Mesendoderm (in vitro differentiated cells): ENCODE data around the gene MED8.

Experiments used
- DNase-seq: peaks from one replicate; pipeline ENCODE4 v3.0.0; 2013
- H2AK5ac ChIP-seq: 2 replicates; pipeline ENCODE4 v1.6.1; 2013; ENCODE audit warnings: low read length, inconsistent platforms
- H2BK120ac ChIP-seq: 2 replicates; pipeline ENCODE4 v1.6.1; 2013; ENCODE audit warnings: low read depth, mild to moderate bottlenecking, low read length, moderate library complexity, mixed read lengths
- H2BK15ac ChIP-seq: replicated peaks from 2 replicates; pipeline ENCODE4 v1.6.1; 2013; ENCODE audit warnings: low read depth, mild to moderate bottlenecking, moderate library complexity
- H2BK5ac ChIP-seq: 2 replicates; pipeline ENCODE4 v1.6.1; 2013; ENCODE audit warnings: low read length, inconsistent platforms
- H3K18ac ChIP-seq: 2 replicates; pipeline ENCODE4 v1.6.1; 2013; ENCODE audit warnings: mild to moderate bottlenecking, low read length, mixed read lengths
- H3K23ac ChIP-seq: one replicate; pipeline ENCODE4 v1.6.1; 2013; ENCODE audit warnings: low read length
- H3K27ac ChIP-seq: 2 replicates; pipeline ENCODE4 v1.5.1; 2013; ENCODE audit warnings: low read depth, mild to moderate bottlenecking, inconsistent platforms, low read length, moderate library complexity
- H3K27me3 ChIP-seq: 2 replicates; pipeline ENCODE4 v1.6.1; 2013; ENCODE audit warnings: low read length, control low read depth, mild to moderate bottlenecking, inconsistent platforms; ENCODE audit not compliant: insufficient read depth, poor library complexity
- H3K36me3 ChIP-seq: 2 replicates; pipeline ENCODE4 v1.6.1; 2013; ENCODE audit warnings: low read length, inconsistent platforms; ENCODE audit not compliant: control insufficient read depth, insufficient read depth
- H3K4ac ChIP-seq: one replicate; pipeline ENCODE4 v1.6.1; 2013; ENCODE audit warnings: low read depth, mild to moderate bottlenecking, low read length, moderate library complexity
- H3K4me1 ChIP-seq: 2 replicates; pipeline ENCODE4 v1.6.1; 2013; ENCODE audit warnings: low read depth, low read length, inconsistent platforms; ENCODE audit not compliant: control insufficient read depth
- H3K4me2 ChIP-seq: 2 replicates; pipeline ENCODE4 v1.6.1; 2013; ENCODE audit warnings: low read length
- H3K4me3 ChIP-seq: 2 replicates; pipeline ENCODE4 v1.5.1; 2013; ENCODE audit warnings: mild to moderate bottlenecking, low read length
- H3K56ac ChIP-seq: one replicate; pipeline ENCODE4 v1.6.1; 2013; ENCODE audit warnings: low read length
- H3K79me1 ChIP-seq: 2 replicates; pipeline ENCODE4 v1.6.1; 2013; ENCODE audit warnings: low read length, inconsistent platforms
- H3K79me2 ChIP-seq: 2 replicates; pipeline ENCODE4 v1.6.1; 2013; ENCODE audit warnings: mild to moderate bottlenecking, low read length; ENCODE audit not compliant: control insufficient read depth, insufficient read depth
- H3K9ac ChIP-seq: 2 replicates; pipeline ENCODE4 v1.6.1; 2013; ENCODE audit warnings: low read length, inconsistent platforms
- H4K5ac ChIP-seq: one replicate; pipeline ENCODE4 v1.6.1; 2013; ENCODE audit warnings: low read length
- H4K8ac ChIP-seq: one replicate; pipeline ENCODE4 v1.6.1; 2013; ENCODE audit warnings: low read depth, mild to moderate bottlenecking, control low read depth, low read length, moderate library complexity
- WGBS: extraction: QIAGEN DNeasy Blood & Tissue Kit; methylation state at CpG from one replicate; pipeline ENCODE4 v1.1.7; 2013; ENCODE audit warnings: low lambda C conversion rate, missing lambda C conversion rate; ENCODE audit not compliant: insufficient coverage; ENCODE audit errors: extremely low coverage; 5-methylcytosine and 5-hydroxymethylcytosine counted together

MED8 gene

GRCh38 chr1:43340559-43340958 lies 49.0 kb downstream of the MED8 start:
- H3K56ac ChIP-seq = no peak overlapping the region
- no peak overlapping the region for H3K4ac ChIP-seq
- H3K9ac ChIP-seq = no peak overlapping the region
- H2BK5ac ChIP-seq = no peak overlapping the region
- H4K5ac ChIP-seq = no peak overlapping the region
- no CpG with 5 or more reads among the region's 1 CpG for WGBS
- no peak overlapping the region for H3K4me3 ChIP-seq
- no peaks in the 10 kb centered on the region for H3K36me3 ChIP-seq
- H3K79me2 ChIP-seq = no peaks in the 10 kb centered on the region
- H2AK5ac ChIP-seq = no peak overlapping the region
- peaks cover 2% of the 10 kb centered on the region for H3K4me1 ChIP-seq
- no peaks in the 10 kb centered on the region for H3K27me3 ChIP-seq
- no peak overlapping the region for H3K18ac ChIP-seq
- H2BK15ac ChIP-seq = no peak overlapping the region
- no peak overlapping the region for H3K23ac ChIP-seq
- H2BK120ac ChIP-seq = no peak overlapping the region
- H3K27ac ChIP-seq = no peak overlapping the region
- H3K4me2 ChIP-seq = no peak overlapping the region
- no peak overlapping the region for H4K8ac ChIP-seq
- no peaks in the 10 kb centered on the region for H3K79me1 ChIP-seq
- no peak for DNase-seq

- H2BK5ac ChIP-seq = no peak overlapping the region
- no peak overlapping the region for H3K9ac ChIP-seq
- DNase-seq = no peak
- H3K4me2 ChIP-seq = no peak overlapping the region
- H2AK5ac ChIP-seq = no peak overlapping the region
- no peak overlapping the region for H3K56ac ChIP-seq
- no peaks in the 10 kb centered on the region for H3K36me3 ChIP-seq
- no peak overlapping the region for H4K8ac ChIP-seq
- no peaks in the 10 kb centered on the region for H3K4me1 ChIP-seq
- no peak overlapping the region for H3K4ac ChIP-seq
- no peaks in the 10 kb centered on the region for H3K27me3 ChIP-seq
- no peak overlapping the region for H4K5ac ChIP-seq
- no peak overlapping the region for H2BK120ac ChIP-seq
- H3K18ac ChIP-seq = no peak overlapping the region
- no peak overlapping the region for H3K23ac ChIP-seq
- H2BK15ac ChIP-seq = no peak overlapping the region
- H3K79me1 ChIP-seq = no peaks in the 10 kb centered on the region
- no peak overlapping the region for H3K27ac ChIP-seq
- WGBS = no CpG with 5 or more reads among the region's 6 CpGs
- H3K4me3 ChIP-seq = no peak overlapping the region
- H3K79me2 ChIP-seq = no peaks in the 10 kb centered on the region
Measured at GRCh38 chr1:43339584-43340232, 49.9 kb downstream of the MED8 start.

- Histone ChIP-seq H3K23ac (no peak overlapping the region), H2BK120ac (no peak overlapping the region), H2BK5ac (no peak overlapping the region), H4K5ac (no peak overlapping the region), H3K18ac (no peak overlapping the region), H3K4me3 (no peak overlapping the region), H3K27ac (no peak overlapping the region), H2BK15ac (no peak overlapping the region), H3K9ac (no peak overlapping the region), H3K4ac (no peak overlapping the region), H3K4me2 (no peak overlapping the region), H3K56ac (no peak overlapping the region), H3K27me3 (no peaks in the 10 kb centered on the region), H4K8ac (no peak overlapping the region), H3K79me2 (no peaks in the 10 kb centered on the region), H3K36me3 (no peaks in the 10 kb centered on the region), H3K4me1 (no peaks in the 10 kb centered on the region), H2AK5ac (no peak overlapping the region), H3K79me1 (no peaks in the 10 kb centered on the region)
- WGBS = no CpG with 5 or more reads among the region's 5 CpGs
- no peak for DNase-seq
Measured at GRCh38 chr1:43338001-43338400, 51.6 kb downstream of the MED8 start.

- Histone ChIP-seq H4K5ac (no peak within 1 kb of the TSS), H3K79me1 (no peaks in the 10 kb centered on the region), H4K8ac (no peak within 1 kb of the TSS), H3K4me2 (no peak within 1 kb of the TSS), H2BK15ac (no peak within 1 kb of the TSS), H3K56ac (peak within 1 kb of the TSS; percentile 15), H2BK5ac (no peak within 1 kb of the TSS), H3K4ac (no peak within 1 kb of the TSS), H3K36me3 (no peaks in the 10 kb centered on the region), H3K18ac (no peak within 1 kb of the TSS), H2BK120ac (no peak within 1 kb of the TSS), H3K27ac (no peak within 1 kb of the TSS), H2AK5ac (no peak within 1 kb of the TSS), H3K4me3 (no peak within 1 kb of the TSS), H3K23ac (no peak within 1 kb of the TSS), H3K79me2 (no peaks in the 10 kb centered on the region), H3K27me3 (no peaks in the 10 kb centered on the region), H3K4me1 (no peaks in the 10 kb centered on the region), H3K9ac (no peak within 1 kb of the TSS)
- no CpG with 5 or more reads among the region's 3 CpGs for WGBS
- no peak for DNase-seq
Measured at GRCh38 chr1:43337588-43337987, 52.0 kb downstream of the MED8 start, which contains the start of gene MPL. Gene MPL (plus strand): TSS chr1:43337818. CDS start chr1:43337849, 31 bp downstream.

GRCh38 chr1:43334453-43335205 lies 55.0 kb downstream of the MED8 start:
- Histone ChIP-seq H3K4ac (no peak overlapping the region), H3K23ac (no peak overlapping the region), H3K4me2 (no peak overlapping the region), H3K9ac (no peak overlapping the region), H3K18ac (no peak overlapping the region), H3K36me3 (no peaks in the 10 kb centered on the region), H2BK15ac (no peak overlapping the region), H3K4me3 (no peak overlapping the region), H4K8ac (no peak overlapping the region), H4K5ac (no peak overlapping the region), H3K79me1 (no peaks in the 10 kb centered on the region), H3K56ac (no peak overlapping the region), H2AK5ac (no peak overlapping the region), H3K79me2 (no peaks in the 10 kb centered on the region), H3K27me3 (no peaks in the 10 kb centered on the region), H2BK5ac (no peak overlapping the region), H3K4me1 (peaks cover 7% of the 10 kb centered on the region), H2BK120ac (no peak overlapping the region), H3K27ac (no peak overlapping the region)
- no CpG with 5 or more reads among the region's 7 CpGs for WGBS
- no peak for DNase-seq
